ACC112 (cell line): ENCODE data around the gene DIMT1.

Experiments
- H2AFZ ChIP-seq: fragments of 200-600 bp; sonication (generic); one replicate; pipeline ENCODE4 v1.6.0; 2017; ENCODE audit warnings: antibody characterized with exemption, low read length; ENCODE audit not compliant: unreplicated experiment
- H3K27ac ChIP-seq: fragments of 200-600 bp; sonication (generic); 2 replicates; pipeline ENCODE4 v1.5.1; 2014; ENCODE audit warnings: low read depth, mild to moderate bottlenecking, antibody characterized with exemption, low read length, moderate library complexity
- H3K27me3 ChIP-seq: fragments of 200-600 bp; sonication (generic); 2 replicates; pipeline ENCODE4 v1.6.1; 2014; ENCODE audit warnings: mild to moderate bottlenecking, antibody characterized with exemption, low read length, moderate library complexity, mixed read lengths; ENCODE audit not compliant: insufficient read depth
- H3K36me3 ChIP-seq: fragments of 200-600 bp; sonication (generic); 2 replicates; pipeline ENCODE4 v1.6.1; 2016; ENCODE audit warnings: mild to moderate bottlenecking, antibody characterized with exemption, low read length, moderate library complexity, mixed read lengths; ENCODE audit not compliant: insufficient read depth
- H3K4me1 ChIP-seq: fragments of 200-600 bp; sonication (generic); one replicate; pipeline ENCODE4 v1.6.1; 2016; ENCODE audit warnings: low read length, mixed read lengths; ENCODE audit not compliant: insufficient read depth, unreplicated experiment, control insufficient read depth
- H3K4me3 ChIP-seq: fragments of 200-600 bp; sonication (generic); 2 replicates; pipeline ENCODE4 v1.5.1; 2014; ENCODE audit warnings: mild to moderate bottlenecking, low read depth, low read length
- H3K79me2 ChIP-seq: fragments of 200-600 bp; sonication (generic); one replicate; pipeline ENCODE4 v1.6.0; 2016; ENCODE audit warnings: low read length; ENCODE audit not compliant: control insufficient read depth, unreplicated experiment, insufficient read depth

The DIMT1 gene

GRCh38 chr5:62371409-62371808 lies 32.3 kb downstream of the DIMT1 start:
- H3K36me3 ChIP-seq, result peaks cover 31% of the 10 kb centered on the region
- no peak overlapping the region for H2AFZ ChIP-seq

GRCh38 chr5:62369039-62369438 lies 34.7 kb downstream of the DIMT1 start:
- Histone ChIP-seq H3K79me2 (no peaks in the 10 kb centered on the region), H3K4me3 (no peak overlapping the region), H3K36me3 (peaks cover 29% of the 10 kb centered on the region), H3K27ac (no peak overlapping the region), H3K4me1 (no peaks in the 10 kb centered on the region), H3K27me3 (no peaks in the 10 kb centered on the region), H2AFZ (no peak overlapping the region)

More at GRCh38 chr5:62371409-62371808, 32.3 kb downstream of the DIMT1 start:
- Histone ChIP-seq H3K4me3 (no peak overlapping the region), H3K4me1 (peaks cover 8% of the 10 kb centered on the region), H3K79me2 (no peaks in the 10 kb centered on the region), H3K27me3 (no peaks in the 10 kb centered on the region), H3K27ac (no peak overlapping the region)

GRCh38 chr5:62362701-62363100 lies 41.0 kb downstream of the DIMT1 start:
- peaks cover 22% of the 10 kb centered on the region for H3K36me3 ChIP-seq
- no peaks in the 10 kb centered on the region for H3K79me2 ChIP-seq
- H3K27ac ChIP-seq, result no peak overlapping the region
- no peaks in the 10 kb centered on the region for H3K27me3 ChIP-seq
- no peak overlapping the region for H2AFZ ChIP-seq
- no peak overlapping the region for H3K4me3 ChIP-seq
- H3K4me1 ChIP-seq, result no peaks in the 10 kb centered on the region

DNA sequence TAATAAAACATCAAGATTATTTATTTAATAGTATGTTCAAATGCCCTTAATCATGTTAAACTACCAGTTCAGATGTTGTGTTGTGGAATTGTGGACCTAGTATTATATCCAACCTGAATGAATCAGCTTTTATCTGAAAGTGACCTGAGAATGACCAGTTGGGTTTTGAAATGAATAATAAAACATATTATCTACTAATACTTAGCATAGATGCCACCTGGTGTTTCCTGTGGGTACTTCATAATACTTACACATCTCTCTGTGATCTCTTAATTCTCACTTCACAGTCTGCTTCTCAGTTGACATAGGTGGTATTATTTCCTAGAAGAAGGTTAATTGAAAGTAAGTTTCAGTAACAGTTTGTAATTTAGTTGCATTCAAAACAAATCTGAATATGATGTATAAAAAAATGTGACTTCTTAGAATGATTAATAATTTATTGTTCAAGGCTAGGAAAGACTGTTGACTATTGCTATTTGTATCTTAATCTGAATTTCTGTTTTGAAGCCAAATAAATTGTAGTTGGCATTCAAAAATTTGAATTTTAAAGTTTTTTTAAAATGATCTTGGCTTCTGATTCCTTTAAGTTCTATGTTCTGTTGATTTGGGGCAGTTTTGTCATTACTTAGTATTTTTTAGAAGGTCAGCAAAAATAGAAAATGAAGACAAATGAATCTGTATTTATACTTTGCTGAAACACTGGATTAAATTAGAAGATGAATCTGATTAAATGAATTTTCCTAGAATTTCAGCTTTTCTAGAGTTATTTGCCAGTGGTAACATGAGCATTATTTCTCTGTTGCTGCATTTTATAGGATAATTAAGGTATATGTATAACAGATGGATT lies 49.5 kb downstream of the DIMT1 start:
- Histone ChIP-seq H3K4me1 (no peaks in the 10 kb centered on the region), H3K27ac (no peak overlapping the region), H3K79me2 (no peaks in the 10 kb centered on the region), H2AFZ (no peak overlapping the region), H3K36me3 (peaks cover 15% of the 10 kb centered on the region), H3K4me3 (no peak overlapping the region), H3K27me3 (no peaks in the 10 kb centered on the region)

- H3K79me2 ChIP-seq, result peaks cover 19% of the 10 kb centered on the region
- no peak overlapping the region for H3K4me3 ChIP-seq
- peaks cover 4% of the 10 kb centered on the region for H3K36me3 ChIP-seq
Observed at GRCh38 chr5:62348723-62349481, 54.8 kb downstream of the DIMT1 start.

DNA sequence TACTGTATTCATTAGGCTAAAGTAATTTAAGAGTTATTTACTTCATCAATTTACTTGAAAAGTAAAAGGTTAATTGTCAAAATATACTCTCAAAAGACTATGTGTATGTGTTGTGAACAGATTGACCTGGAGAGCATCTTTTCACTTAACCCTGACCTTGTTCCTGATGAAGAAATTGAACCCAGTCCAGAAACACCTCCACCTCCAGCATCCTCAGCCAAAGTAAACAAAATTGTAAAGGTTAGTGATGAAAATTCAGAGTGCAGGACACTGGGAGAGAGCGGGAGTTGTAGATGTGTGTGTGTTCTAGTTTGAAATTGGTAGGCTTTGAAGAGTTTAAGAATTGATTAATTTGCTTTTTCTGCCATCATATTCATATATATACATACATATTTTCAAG lies 55.8 kb downstream of the DIMT1 start:
- peaks cover 29% of the 10 kb centered on the region for H3K79me2 ChIP-seq

More at GRCh38 chr5:62348723-62349481, 54.8 kb downstream of the DIMT1 start:
- Histone ChIP-seq H2AFZ (no peak overlapping the region), H3K4me1 (no peaks in the 10 kb centered on the region), H3K27me3 (no peaks in the 10 kb centered on the region), H3K27ac (no peak overlapping the region)

GRCh38 chr5:62346748-62347147 lies 57.0 kb downstream of the DIMT1 start:
- Histone ChIP-seq H3K79me2 (peaks cover 39% of the 10 kb centered on the region), H3K27ac (no peak overlapping the region), H3K4me1 (no peaks in the 10 kb centered on the region), H3K27me3 (no peaks in the 10 kb centered on the region), H3K4me3 (no peak overlapping the region), H2AFZ (no peak overlapping the region), H3K36me3 (peaks cover 4% of the 10 kb centered on the region)

More for the DNA sequence above, 55.8 kb downstream of the DIMT1 start:
- Histone ChIP-seq H3K4me3 (no peak overlapping the region), H2AFZ (no peak overlapping the region), H3K4me1 (no peaks in the 10 kb centered on the region), H3K27me3 (no peaks in the 10 kb centered on the region), H3K27ac (no peak overlapping the region), H3K36me3 (peaks cover 4% of the 10 kb centered on the region)

DNA sequence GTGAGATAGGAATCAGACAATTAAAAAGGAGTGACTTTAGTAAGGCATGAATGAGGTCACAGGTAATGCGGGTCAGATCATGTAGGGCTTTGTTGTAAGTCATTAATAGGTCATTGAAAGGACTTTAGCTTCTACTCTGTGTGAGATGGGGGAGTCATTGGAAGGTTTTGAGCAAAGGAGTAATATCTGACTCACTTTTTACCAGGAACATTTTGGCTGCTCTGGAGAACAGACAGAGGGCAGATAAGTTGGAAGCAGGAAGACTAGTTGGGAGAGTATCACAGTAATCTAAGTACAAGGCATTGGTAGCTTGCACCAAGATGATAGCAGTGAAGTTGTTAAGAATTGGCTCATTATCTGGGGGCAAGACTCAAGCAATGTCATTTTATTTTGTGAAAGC lies 60.3 kb downstream of the DIMT1 start:
- H3K79me2 ChIP-seq, result peaks cover 61% of the 10 kb centered on the region
- no peaks in the 10 kb centered on the region for H3K27me3 ChIP-seq
- no peak overlapping the region for H2AFZ ChIP-seq
- no peak overlapping the region for H3K27ac ChIP-seq
- H3K36me3 ChIP-seq, result no peaks in the 10 kb centered on the region
- H3K4me3 ChIP-seq, result no peak overlapping the region
- H3K4me1 ChIP-seq, result no peaks in the 10 kb centered on the region

- H3K27me3 ChIP-seq, result no peaks in the 10 kb centered on the region
- H3K36me3 ChIP-seq, result no peaks in the 10 kb centered on the region
- peaks cover 68% of the 10 kb centered on the region for H3K79me2 ChIP-seq
- no peak overlapping the region for H3K4me3 ChIP-seq
- no peak overlapping the region for H2AFZ ChIP-seq
- H3K27ac ChIP-seq, result no peak overlapping the region
- H3K4me1 ChIP-seq, result no peaks in the 10 kb centered on the region
Observed at GRCh38 chr5:62342476-62342837, 61.2 kb downstream of the DIMT1 start.

DNA sequence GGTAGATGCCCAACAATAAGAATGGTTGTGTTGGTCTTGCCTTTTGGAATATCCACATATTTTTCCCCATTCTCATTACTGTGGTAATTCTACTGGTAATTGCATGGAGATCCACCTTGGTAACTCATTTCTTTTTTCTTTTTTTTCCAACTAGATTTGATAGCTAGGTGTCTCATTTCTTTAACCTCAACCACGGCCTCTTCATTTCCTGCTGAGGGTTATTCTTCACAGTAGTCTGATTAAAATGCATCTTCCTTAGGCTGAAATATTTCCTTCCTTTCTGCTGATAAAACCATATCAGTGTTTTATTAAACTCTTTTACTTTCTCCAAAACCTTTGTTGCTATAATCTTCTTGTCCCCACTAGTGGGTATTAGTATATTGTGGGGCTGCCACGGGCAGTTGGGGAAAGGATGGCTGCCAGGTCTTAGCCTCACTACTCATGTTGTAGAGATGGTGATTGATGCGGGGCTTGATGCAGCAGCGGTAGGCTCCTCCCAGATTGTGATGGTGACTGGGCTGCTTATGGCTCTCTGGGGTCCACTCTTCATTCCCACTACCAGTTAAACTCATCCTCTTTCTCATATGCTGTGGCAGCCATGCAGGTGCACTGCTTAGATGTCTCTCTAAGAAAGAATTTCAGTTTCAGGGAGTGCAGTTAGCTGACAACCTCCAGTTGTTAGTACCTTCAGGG lies 61.8 kb downstream of the DIMT1 start:
- Histone ChIP-seq H3K4me1 (no peaks in the 10 kb centered on the region), H3K27me3 (no peaks in the 10 kb centered on the region), H3K27ac (no peak overlapping the region), H3K36me3 (no peaks in the 10 kb centered on the region), H3K4me3 (no peak overlapping the region), H2AFZ (no peak overlapping the region), H3K79me2 (peaks cover 73% of the 10 kb centered on the region)
